Mesenteric fat pad (tissue), 1 donor: ENCODE measurements around the gene ETNK2. TPM values are rescaled to one million over a fixed set of nuclear protein-coding genes. Genes with fewer than 3 reads are reported as not detected.

Experiments
- DNase-seq: peaks from one replicate; pipeline ENCODE4 v3.0.0-alpha.2; 2020; ENCODE audit warnings: low spot score
- total RNA-seq: library from RNA; stranded (reverse); fragmentation: NEBNext Ultra II Directional; extraction: Animal tissue kit (Norgen Biotek cat#: 25700); gene quantifications from one replicate; pipeline ENCODE4 v1.2.1, GENCODE V29; 2021
- donor health status: DM: yes; HTN: yes; CAD: no.

ETNK2 gene
- total RNA-seq, 1 donor from 2014 or later: 6.1 TPM

GRCh38 chr1:204178487-204179281, 26.8 kb upstream of the ETNK2 start:
- DNase-seq: no peak

GRCh38 chr1:204177133-204177532, 25.3 kb upstream of the ETNK2 start:
- no peak for DNase-seq

GRCh38 chr1:204176049-204176448, 24.2 kb upstream of the ETNK2 start:
- no peak for DNase-seq

- no peak for DNase-seq
These were observed 23.1 kb upstream of the ETNK2 start for GRCh38 chr1:204174958-204175357.

- no peak for DNase-seq
These were observed 20.7 kb upstream of the ETNK2 start for GRCh38 chr1:204172404-204173029.

- no peak for DNase-seq
These were observed 19.9 kb upstream of the ETNK2 start for GRCh38 chr1:204171751-204172178.

GRCh38 chr1:204170494-204171155, 18.8 kb upstream of the ETNK2 start:
- no peak for DNase-seq

GRCh38 chr1:204169858-204170257, 18.0 kb upstream of the ETNK2 start:
- no peak for DNase-seq

GRCh38 chr1:204167730-204168129, 15.9 kb upstream of the ETNK2 start:
- DNase-seq: no peak

- DNase-seq: no peak
These were observed 14.4 kb upstream of the ETNK2 start, which contains the start of gene REN for GRCh38 chr1:204166219-204166618. TSS of gene REN (minus strand) at chr1:204166337. CDS start at chr1:204166293, 44 bp downstream.

- no peak for DNase-seq
These were observed 10.7 kb upstream of the ETNK2 start for GRCh38 chr1:204162494-204163074.

- no peak for DNase-seq
These were observed 10.0 kb upstream of the ETNK2 start for GRCh38 chr1:204161609-204162493.

- no peak for DNase-seq
These were observed 6.1 kb upstream of the ETNK2 start for GRCh38 chr1:204157962-204158361.

GRCh38 chr1:204155881-204156280, 4.0 kb upstream of the ETNK2 start:
- DNase-seq: no peak

GRCh38 chr1:204154568-204155255, 2.9 kb upstream of the ETNK2 start:
- DNase-seq: no peak

GRCh38 chr1:204153667-204154066, 1.8 kb upstream of the ETNK2 start:
- no peak for DNase-seq

GRCh38 chr1:204152310-204153044, 633 bp upstream of the ETNK2 start:
- no peak for DNase-seq

GRCh38 chr1:204150702-204151551, 917 bp downstream of the ETNK2 start:
- DNase-seq: no peak
